HG03025 (cell line): Measurements from ENCODE around the gene CEP63.

Source experiments
- ATAC-seq: cut with Tn5 transposase; IDR thresholded peaks from one replicate; pipeline ENCODE4 v1.9.1; 2021; ENCODE audit warnings: mild to moderate bottlenecking, moderate library complexity; ENCODE audit not compliant: unreplicated experiment, low FRiP score

Gene CEP63

DNA sequence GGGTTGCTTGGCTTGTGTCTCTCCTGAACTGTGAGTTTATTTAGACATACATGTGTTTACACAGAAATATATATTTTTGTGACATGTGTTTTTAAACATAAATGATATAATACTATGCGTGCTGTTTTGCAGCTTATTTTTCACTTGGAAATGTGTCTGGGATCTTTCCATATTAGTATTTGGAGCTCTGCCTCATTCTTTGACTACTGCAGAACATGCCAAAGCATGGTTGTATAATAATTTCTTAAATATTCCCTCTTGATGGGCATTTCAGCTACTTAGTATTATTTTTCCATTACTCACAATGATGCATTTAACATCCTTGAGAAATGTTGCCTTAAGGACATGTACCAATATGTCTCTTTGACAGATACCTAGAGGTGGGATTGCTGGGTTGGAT, 19.5 kb upstream of the CEP63 start:
- ATAC-seq = no peak

DNA sequence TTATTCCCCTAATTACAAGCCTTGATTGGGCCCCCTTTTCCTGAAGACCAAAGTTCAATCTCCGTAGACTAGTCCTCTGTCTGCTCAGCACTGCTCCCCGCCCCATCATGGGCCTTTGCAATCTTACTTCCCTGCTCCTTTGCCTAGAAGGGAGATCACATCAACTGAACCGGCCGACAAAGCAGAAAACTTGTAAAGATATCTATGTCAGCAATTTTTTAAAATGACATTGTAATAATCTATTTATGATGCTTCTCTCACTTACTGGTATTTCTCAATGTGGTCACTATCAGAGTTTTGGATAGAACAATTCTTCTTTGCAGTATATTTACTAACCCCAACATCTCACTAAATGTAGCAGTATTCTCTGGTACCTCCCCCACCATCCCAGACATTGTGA, 17.3 kb upstream of the CEP63 start:
- ATAC-seq = no peak

DNA sequence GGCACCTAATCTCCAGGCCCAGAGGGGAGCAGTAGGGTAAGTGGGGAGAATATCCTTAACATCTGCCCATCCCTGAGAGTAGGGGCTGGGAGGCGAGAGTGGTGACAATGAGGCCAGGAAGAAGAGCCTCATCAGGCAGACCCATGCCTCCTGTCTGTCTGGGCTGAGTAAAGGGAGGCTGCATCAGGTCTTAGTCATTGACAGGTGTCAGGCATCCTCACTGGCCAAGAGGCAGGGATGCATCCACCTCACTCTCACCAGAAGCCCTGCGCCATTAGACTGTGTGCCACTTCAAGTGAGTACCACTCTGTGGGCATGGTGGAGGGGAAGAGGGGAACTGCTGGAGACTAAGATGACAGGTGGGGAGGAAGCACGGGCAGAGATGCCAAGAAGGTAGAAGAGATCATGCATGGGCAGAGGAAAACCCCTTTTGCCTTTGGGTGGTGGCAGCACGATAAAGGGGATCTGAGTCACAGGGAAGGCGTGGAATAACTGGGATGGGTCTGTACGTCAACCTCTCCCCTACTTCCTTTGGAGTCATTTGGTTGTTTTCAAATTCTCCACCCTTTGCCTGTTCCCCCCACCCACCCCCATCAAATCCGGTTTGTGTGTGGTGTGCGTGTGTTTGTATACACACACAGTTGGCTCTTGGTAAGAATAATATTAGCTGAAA, 14.2 kb upstream of the CEP63 start:
- ATAC-seq = no peak

DNA sequence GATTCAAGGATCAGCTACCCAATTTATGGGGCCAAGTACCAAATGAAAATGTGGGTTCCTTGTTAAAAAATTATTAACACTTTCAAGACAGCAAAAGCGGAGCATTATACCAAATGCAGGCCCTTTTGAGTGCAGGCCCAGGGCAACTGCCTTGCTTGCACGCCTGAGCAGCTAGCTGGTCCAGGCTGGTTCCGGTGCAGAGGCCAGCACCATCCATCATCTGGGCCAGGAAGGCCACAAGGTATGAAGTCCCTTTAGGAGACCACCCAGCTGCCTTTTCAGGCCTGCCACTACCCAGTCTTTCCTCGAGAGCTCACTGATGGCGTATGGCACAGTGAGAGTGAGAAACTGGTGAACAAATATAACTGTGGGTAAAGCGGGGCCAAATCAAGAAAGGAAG, 13.0 kb upstream of the CEP63 start:
- no peak for ATAC-seq

DNA sequence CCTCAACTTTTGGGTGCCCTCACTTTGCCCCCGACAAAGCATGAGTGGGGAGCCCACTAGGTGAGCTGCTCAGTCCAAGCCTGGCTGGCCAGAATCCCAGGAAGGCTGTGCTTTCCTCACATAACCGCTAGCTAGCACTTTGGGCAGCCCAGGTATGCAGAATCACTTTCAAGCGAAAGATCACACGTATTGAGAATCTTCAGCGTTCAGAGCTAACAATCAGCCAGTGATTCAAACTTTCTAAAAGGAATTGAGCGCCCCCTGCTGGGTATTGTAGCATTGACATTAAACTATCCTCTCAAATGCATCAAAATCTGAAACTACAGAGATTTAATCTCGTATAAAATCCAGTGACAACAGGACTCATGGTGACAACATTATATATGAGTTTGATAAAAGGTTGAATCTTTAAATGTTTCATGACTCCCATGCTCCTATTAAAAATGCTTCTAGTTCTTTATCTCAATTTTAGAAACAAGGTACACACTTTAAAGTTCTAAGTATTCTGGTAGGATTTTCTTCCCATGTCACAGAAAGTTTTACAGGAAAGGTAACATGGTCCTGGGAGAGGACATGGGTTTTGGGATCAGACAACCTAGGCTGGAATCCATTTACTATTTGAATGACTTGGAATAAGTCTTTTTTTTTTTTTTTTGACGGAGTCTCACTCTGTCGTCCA, 11.8 kb upstream of the CEP63 start:
- no peak for ATAC-seq

DNA sequence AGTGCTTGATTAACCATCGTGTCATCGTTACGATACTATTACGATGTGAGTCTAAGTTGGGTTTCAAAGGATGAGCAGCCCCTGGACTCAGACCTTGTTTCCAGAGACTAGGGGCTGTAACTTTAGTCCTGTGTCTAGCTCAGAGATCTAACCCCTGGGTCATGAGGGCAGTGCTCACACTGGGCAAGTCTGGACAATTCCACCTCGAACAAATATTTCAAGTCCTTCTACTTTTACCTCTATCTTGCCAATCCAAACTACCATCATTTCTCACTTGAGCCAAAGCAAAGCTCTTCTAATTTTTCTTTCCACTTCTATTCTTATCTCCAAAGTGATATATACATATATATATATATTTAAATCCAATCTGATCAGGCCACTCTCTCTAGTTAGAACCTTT, 10.9 kb upstream of the CEP63 start:
- no peak for ATAC-seq

DNA sequence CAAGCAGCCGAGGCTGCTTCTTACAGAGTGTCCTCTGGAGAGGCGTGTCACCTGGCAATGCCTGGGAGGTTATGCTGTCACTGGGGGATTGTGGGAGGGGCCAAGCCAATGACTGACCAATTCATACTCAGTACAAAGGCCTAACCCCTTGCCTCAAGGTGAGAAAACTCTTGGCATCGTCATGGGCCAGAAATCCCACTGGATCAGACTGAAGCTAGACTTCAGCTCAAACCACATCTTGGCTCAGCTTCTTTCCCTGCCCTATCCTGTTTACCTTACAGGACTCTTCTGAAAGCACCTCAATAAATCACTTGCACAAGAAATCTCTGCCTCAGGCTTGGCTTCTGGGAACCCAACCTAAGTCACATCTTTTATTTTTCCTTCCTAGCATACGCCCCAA, 9.6 kb upstream of the CEP63 start:
- ATAC-seq = no peak

DNA sequence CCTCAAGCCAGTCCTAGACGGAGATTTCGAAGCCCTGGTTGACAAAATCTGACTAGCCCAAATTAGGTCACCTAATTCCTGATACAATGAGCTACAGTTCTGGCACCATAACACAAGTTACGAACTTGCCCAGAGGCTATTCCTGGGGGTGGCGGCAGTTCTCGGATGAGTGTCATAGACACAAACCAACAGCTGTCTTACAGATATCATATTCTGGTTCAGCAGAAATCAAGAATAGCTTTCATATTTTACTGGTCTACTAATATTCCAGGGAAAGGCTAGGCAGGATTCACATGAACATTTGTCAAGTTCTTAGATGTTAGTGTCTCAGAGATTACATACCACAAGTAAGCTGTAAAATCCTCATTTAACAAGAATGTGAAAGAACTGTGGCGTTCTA, 8.9 kb upstream of the CEP63 start:
- no peak for ATAC-seq

DNA sequence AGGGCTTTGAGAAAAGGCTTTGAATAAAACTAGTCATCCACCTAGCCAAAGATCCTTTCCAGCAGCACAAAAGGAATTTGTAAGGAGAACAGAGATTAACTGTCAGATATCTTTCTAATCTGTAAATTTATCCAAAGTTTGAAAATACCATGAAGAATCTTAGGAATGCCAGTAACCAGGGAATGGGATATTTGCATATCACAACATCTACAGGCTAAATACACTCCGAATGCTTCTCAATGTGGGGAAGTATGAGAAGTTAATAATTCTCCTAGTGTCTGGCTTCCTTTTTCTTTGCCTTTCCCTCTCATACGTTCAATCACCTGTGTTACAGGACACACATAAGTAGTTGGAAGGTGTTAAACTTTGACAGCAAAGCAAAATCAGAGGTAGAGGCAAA, 7.9 kb upstream of the CEP63 start:
- no peak for ATAC-seq

DNA sequence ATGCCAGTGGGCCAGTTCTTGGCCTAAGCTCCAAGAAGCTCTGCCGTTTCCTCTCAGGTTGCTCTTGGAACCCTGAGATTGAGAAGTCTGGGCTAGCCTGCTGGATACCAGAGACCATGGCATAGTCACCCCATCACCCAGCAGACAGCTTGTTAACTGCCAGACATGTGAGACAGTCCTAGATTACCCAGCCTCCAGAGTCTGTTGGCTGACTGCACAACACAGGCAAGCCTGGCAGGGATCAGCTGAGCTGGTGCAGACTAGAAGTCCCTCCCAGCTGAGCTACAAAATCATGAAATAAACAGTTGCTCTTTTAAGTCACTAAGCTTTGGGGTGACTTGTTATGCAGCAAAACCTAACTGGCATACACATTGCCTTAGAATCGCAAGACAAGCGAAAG, 5.3 kb upstream of the CEP63 start:
- no peak for ATAC-seq

DNA sequence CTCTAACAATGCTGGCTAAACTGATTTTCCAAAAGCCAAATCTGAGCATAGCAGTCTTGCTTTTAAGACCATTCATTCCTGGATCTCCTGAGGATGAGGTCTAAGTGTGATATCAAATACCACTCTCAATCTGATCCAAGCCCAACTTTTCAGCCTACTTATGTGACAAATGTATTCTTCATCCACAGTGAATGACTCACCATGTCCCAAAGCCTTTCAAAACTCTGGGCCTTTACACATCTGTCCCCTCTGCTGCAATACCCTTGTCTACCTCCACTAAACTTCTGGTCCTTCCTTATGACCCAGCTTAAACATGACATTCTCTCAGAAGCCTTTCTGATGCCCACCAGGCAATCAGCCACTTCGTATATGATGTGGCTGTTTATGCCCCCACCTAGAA, 4.7 kb upstream of the CEP63 start:
- ATAC-seq = no peak

DNA sequence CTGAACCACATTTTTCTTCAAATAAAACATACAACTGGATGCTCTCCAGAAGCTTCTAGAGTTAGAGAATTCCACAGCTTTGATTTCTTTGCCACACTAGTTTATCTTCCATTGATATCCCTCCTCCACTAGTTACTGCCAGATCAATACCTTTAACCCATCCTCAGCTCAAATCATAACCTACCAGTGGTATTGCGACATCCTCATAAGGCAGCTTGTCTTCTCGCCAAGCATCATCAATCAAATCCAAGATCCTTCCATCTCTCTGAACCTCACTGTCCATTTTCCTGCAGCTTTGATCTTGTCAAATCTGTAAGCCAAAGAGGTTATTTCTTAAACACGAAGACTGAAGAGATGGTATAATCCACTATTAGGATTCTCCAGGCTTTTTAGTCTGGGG, 3.2 kb upstream of the CEP63 start:
- no peak for ATAC-seq

DNA sequence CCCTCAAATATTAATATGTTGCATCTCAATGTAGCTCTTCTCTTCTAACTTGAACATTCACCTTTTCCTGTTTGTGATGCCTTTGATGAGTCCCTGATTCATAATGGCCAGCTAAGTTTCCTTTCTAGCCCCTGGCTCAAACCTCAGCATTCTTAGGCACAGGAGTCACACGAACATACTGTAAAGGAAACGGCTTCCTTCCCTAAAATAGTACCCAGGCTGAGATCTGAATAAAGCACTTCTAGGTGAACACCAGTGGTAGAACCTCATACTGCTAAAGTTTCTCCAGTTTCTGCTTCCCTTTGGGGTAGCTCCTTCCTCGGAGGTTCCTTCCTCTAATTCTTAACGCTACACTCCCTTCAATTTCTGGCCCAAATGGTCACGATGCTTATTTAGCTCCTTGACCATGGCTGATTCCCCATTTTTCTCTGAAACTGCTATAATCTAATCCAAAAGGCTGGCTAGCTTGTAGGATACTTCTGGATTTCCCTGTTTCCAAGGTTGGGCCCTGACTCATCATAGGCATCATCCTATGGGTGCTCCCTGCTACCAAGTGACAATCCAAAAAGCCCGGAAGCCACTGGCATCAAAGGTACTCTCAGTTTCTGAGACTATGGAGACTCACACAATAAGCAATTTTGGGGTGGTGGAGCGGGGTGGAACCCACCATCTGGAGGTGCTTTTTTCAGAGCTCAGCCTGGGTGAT, 2.5 kb upstream of the CEP63 start:
- no peak for ATAC-seq

DNA sequence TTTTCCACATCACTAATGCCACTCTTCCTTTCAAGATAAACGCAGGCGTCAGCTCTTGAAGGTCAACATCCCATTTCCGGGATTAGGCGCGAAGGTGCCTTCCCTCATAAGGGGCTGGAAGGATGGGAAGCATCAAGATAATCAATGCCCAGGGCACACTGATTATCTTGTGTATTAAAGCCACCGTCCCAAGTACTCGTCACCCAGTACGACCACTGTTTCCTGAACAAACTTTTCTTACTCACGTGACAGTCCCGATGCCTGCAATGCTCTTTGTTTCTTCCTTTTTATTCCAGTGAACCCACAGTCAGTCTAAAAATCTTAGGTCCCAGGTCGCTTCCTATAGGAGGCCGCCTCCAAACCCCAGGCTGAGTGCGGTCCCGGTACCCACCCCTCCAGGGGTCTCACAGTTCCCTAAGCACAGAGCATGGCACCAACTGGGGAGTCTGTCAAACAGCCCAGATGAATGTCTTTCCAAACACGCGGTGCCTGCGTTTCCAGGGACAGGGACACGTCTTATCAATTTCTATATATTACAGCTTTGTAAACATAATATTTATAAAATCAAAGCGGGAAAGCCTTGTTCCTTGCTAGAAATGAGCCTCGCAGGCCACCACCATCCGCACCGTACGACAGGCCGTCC, 661 bp upstream of the CEP63 start:
- peak; percentile 5 for ATAC-seq

DNA sequence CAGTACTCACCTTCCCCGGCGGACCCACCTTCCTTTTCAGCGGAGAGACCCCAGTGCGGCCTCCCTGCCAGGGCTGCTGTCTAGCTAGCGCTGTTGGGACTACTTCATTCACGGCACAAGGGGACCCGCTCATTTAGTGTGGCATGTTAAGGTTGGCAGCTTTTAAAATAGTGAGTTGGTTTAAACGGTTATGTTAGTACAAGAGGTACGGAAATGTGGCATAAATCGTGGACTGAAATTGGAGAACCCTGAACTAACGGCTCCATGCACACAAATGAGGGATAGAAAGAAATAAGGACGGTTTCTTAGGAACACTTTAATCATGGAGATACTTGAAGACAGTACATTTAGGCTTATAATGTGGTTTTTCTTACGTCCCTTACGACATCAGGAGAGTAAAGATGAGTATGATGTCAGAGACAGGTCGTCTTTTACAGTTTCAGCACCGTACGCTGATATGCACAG, 752 bp downstream of the CEP63 start:
- ATAC-seq = no peak

DNA sequence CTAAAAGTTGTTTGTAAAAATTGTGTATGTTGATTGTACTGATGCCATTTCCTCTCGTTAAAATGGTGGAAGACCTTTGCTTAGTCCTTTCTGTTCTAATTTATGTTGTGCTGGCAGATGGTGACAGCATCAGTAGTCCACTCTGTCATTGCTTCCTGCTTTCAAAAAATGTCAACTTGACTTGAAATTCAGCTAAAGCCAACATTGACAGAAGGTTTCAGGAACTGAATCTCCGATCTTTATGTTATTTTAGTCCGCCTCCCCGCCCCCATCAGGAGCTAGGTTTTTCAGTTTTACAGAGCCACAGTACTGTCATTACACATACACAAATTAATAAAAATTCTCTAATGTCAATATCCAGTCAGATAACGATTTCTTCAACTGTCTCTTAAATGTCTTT, 1.5 kb downstream of the CEP63 start:
- ATAC-seq = no peak

DNA sequence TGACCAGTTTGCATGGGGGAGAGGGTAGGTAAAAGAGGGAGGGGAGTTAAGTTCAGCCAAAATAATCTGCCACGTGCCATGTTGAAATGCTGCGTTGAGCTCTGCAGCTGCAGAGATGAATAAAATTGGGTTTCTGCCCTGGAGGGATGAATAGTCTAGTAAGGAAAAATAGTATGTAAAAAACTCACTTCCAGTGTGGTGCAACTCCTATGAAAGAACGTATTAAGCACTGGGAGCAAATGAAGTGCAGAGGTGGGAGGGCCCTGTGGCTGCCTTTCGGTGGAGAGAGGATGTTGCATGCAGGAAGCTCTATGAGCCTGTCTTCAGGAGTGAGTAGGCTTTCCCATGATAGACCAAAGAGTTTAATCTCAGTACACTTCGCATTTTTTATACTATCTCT, 8.6 kb downstream of the CEP63 start:
- no peak for ATAC-seq

DNA sequence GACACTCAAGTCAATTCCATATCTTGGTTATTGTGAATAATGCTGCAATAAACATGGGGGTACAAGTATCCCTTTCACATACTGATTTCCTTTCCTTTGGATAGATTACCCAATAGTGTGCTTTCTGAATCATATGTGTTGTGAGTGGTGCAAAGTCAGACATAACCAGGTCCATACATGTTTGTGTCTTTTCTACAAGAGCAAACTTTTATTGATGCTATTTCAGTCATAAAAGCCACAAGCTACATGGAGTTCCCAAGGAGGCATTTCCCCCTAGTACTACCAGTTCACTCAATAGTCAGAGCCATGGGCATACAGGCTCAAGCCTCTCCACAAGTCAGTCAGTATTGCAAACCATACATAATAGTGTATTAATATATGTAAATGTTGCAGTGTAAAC, 10.1 kb downstream of the CEP63 start:
- no peak for ATAC-seq

DNA sequence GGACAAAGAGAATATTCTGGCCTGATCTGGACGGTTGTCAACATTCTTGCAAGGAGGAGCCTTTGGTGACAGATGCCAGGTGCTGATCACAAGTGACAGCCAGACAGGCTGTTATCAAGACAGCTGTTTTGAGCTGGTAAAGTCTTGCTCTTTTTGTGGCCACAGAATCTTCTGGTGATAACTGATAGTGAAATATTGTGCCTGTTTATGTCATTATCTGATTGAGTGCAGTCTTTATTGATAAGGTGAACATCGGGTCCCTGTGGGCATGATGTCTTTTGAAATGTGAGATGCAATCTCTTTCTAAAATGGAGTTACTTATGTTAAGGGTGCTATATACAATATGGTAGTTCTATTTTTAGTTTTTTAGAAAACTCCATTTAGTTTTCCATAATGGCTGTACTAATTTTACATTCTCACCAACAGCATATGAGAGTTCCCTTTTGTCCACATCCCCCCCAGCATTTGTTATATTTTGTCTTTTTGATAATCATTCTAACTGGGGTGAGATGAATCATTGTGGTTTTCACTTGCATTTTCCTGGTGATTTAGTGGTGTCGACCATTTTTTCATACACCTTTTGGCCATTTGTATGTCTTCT, 10.7 kb downstream of the CEP63 start:
- no peak for ATAC-seq

DNA sequence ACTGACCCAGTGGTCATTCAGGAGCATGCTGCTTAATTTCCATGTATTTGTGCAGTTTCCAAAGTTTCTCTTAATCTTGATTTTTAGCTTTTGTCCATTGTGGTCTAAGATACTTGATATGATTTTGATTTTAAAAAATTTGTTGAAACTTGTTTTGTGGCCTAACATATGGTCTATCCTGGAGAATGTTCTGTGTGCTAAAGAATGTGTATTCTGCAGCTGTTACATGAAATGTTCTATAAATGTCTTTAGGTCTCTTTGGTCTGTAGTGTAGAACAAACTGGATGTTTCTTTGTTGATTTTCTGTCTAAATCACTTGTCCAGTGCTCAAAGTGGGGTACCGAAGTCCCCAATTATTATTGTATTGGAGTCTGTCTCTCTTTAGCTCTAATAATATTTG, 17.4 kb downstream of the CEP63 start:
- ATAC-seq = no peak

DNA sequence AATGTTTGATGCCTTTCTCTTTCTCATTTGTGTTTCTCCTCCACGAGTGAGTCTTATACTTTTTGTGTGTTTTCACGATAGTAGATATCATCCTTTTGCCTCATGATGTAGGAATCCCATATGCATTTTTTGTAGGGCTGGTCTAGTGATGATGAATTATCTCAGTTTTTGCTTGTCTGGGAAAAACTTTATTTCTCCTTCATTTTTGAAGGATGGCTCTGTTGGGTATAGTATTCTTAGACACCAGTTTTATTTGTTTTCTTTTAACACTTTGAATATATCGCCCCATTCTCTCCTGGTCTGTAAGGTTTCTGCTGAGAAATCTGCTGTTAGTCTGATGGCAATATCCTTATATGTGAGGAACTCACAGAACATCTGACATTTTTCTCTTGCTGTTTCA, 18.3 kb downstream of the CEP63 start:
- ATAC-seq = no peak
